ENCODE data around the gene KIT. TPM values are rescaled to one million over a fixed set of nuclear protein-coding genes. Genes with fewer than 3 reads are reported as not detected.

KIT gene
- total and polyA plus RNA-seq, 10 of the 15 experiments (the other 5 are each of a cell fraction or from before 2014, with no cell fraction given) = 0.01 to 0.03 TPM; not detected in 8

DNA sequence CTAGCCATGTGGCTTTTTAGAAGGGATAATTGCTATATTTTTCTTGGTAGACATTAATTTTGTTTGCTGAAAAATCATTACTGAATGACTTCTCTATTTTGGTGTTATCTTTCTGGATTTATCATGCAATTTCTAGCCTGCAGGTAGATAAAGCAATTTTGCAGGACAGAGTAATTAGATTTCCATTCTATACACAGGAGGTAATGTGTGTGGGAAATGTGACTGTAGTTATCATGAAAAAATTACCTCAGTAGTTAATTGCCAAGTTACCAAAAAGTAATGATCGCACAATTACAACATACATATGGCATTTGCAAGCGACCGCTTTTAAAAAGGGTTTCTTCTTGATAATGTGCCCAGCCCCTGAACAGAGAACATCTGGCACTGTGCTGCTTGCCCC is 66.1 kb downstream of the KIT start:
- ATAC-seq (no peak), DNase-seq (ENCODE audit: low read depth, low spot score) (no peak), FAIRE-seq (no peak)
- Histone ChIP-seq H4K20me1 (ENCODE audit: control insufficient read depth, insufficient read depth) (no peaks in the 10 kb centered on the region), H3K9me3 (replicated peaks; ENCODE audit: control insufficient read depth, insufficient read depth, low read length) (peaks cover 4% of the 10 kb centered on the region; the same call in 1 of the 3 replicates), H3K4me3 (no peak overlapping the region), H3K9ac (ENCODE audit: control insufficient read depth, insufficient read depth, low read length) (no peak overlapping the region), H3K79me2 (ENCODE audit: control insufficient read depth, insufficient read depth, low read length) (no peaks in the 10 kb centered on the region), H3K27me3 (replicated peaks in 1 of 2; ENCODE audit: control insufficient read depth in 2 of 2, insufficient read depth in 2 of 2, low read length in 1 of 2) (no peaks in the 10 kb centered on the region; a peak in 1 of 4 replicates), H3K4me2 (ENCODE audit: control insufficient read depth, insufficient read depth) (no peak overlapping the region), H2AFZ (ENCODE audit: control insufficient read depth, low read depth, low read length) (no peak overlapping the region), H3K4me1 (ENCODE audit: control insufficient read depth, insufficient read depth, low read length) (peaks cover 12% of the 10 kb centered on the region), H3K36me3 (ENCODE audit: control insufficient read depth in 2 of 2, insufficient read depth in 2 of 2, low read length in 1 of 2) (no peaks in the 10 kb centered on the region), H3K27ac (ENCODE audit: control insufficient read depth, insufficient read depth) (no peak overlapping the region)
- POLR2A ChIA-PET = no interaction called here
- RAD21 ChIA-PET (ENCODE audit: unreplicated experiment) = no interaction called here
- WGBS (ENCODE audit: insufficient coverage, insufficient replicate concordance, low lambda C conversion rate, missing lambda C conversion rate) = 100% methylated on average over 3 of the region's 3 CpGs
- SMC1A ChIA-PET (ENCODE audit: uncharacterized antibody, unreplicated experiment) = no interaction called here
- in situ Hi-C loops (cut with MboI) (no loop called here), intact Hi-C loops (cut with micrococcal nuclease; ENCODE audit: unreplicated experiment) (no loop called here)
- no TSS peak for BruUV-seq (replicated peaks)
- CTCF ChIA-PET = no interaction called here
- TF ChIP-seq JUND (IDR thresholded peaks at IDR 0.05; ENCODE audit: low read depth, low read length) (no peak), MEF2B (IDR thresholded peaks at IDR 0.05; ENCODE audit: partially characterized antibody, poor library complexity, severe bottlenecking) (no peak), HDAC2 (IDR thresholded peaks at IDR 0.05) (no peak), ZNF384 (IDR thresholded peaks at IDR 0.05; ENCODE audit: borderline replicate concordance, low read depth, low read length) (no peak), ATF7 (IDR thresholded peaks at IDR 0.05; ENCODE audit: low read depth) (no peak), NFIC (IDR thresholded peaks at IDR 0.05; ENCODE audit: low read depth, low read length) (no peak), CREM (IDR thresholded peaks at IDR 0.05; ENCODE audit: low read depth) (no peak), IKZF2 (IDR thresholded peaks at IDR 0.05) (no peak), CHD2 (IDR thresholded peaks at IDR 0.05; ENCODE audit: borderline replicate concordance, low read depth, low read length) (no peak), SIX5 (IDR thresholded peaks at IDR 0.05; ENCODE audit: low read depth, low read length, severe bottlenecking) (no peak), SMARCA5 (IDR thresholded peaks at IDR 0.05) (no peak), FOS (IDR thresholded peaks at IDR 0.05; ENCODE audit: borderline replicate concordance, extremely low read depth, insufficient read length) (no peak), RCOR1 (conservative IDR thresholded peaks at IDR 0.05; ENCODE audit: low read depth, low read length) (no peak)
- TF ChIP-seq, protein P1, sequence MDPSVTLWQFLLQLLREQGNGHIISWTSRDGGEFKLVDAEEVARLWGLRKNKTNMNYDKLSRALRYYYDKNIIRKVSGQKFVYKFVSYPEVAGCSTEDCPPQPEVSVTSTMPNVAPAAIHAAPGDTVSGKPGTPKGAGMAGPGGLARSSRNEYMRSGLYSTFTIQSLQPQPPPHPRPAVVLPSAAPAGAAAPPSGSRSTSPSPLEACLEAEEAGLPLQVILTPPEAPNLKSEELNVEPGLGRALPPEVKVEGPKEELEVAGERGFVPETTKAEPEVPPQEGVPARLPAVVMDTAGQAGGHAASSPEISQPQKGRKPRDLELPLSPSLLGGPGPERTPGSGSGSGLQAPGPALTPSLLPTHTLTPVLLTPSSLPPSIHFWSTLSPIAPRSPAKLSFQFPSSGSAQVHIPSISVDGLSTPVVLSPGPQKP (IDR thresholded peaks at IDR 0.05; ENCODE audit: low read depth, low read length) = no peak
- TF ChIP-seq, protein P2, sequence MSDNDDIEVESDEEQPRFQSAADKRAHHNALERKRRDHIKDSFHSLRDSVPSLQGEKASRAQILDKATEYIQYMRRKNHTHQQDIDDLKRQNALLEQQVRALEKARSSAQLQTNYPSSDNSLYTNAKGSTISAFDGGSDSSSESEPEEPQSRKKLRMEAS (IDR thresholded peaks at IDR 0.05; ENCODE audit: low read depth, low read length) = no peak
- TF ChIP-seq, protein P3, sequence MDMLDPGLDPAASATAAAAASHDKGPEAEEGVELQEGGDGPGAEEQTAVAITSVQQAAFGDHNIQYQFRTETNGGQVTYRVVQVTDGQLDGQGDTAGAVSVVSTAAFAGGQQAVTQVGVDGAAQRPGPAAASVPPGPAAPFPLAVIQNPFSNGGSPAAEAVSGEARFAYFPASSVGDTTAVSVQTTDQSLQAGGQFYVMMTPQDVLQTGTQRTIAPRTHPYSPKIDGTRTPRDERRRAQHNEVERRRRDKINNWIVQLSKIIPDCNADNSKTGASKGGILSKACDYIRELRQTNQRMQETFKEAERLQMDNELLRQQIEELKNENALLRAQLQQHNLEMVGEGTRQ (IDR thresholded peaks at IDR 0.05; ENCODE audit: borderline replicate concordance, low read depth, low read length) = no peak
- TF ChIP-seq, protein P4, sequence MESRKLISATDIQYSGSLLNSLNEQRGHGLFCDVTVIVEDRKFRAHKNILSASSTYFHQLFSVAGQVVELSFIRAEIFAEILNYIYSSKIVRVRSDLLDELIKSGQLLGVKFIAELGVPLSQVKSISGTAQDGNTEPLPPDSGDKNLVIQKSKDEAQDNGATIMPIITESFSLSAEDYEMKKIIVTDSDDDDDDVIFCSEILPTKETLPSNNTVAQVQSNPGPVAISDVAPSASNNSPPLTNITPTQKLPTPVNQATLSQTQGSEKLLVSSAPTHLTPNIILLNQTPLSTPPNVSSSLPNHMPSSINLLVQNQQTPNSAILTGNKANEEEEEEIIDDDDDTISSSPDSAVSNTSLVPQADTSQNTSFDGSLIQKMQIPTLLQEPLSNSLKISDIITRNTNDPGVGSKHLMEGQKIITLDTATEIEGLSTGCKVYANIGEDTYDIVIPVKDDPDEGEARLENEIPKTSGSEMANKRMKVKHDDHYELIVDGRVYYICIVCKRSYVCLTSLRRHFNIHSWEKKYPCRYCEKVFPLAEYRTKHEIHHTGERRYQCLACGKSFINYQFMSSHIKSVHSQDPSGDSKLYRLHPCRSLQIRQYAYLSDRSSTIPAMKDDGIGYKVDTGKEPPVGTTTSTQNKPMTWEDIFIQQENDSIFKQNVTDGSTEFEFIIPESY (IDR thresholded peaks at IDR 0.05) = no peak
- TF ChIP-seq, protein P5, sequence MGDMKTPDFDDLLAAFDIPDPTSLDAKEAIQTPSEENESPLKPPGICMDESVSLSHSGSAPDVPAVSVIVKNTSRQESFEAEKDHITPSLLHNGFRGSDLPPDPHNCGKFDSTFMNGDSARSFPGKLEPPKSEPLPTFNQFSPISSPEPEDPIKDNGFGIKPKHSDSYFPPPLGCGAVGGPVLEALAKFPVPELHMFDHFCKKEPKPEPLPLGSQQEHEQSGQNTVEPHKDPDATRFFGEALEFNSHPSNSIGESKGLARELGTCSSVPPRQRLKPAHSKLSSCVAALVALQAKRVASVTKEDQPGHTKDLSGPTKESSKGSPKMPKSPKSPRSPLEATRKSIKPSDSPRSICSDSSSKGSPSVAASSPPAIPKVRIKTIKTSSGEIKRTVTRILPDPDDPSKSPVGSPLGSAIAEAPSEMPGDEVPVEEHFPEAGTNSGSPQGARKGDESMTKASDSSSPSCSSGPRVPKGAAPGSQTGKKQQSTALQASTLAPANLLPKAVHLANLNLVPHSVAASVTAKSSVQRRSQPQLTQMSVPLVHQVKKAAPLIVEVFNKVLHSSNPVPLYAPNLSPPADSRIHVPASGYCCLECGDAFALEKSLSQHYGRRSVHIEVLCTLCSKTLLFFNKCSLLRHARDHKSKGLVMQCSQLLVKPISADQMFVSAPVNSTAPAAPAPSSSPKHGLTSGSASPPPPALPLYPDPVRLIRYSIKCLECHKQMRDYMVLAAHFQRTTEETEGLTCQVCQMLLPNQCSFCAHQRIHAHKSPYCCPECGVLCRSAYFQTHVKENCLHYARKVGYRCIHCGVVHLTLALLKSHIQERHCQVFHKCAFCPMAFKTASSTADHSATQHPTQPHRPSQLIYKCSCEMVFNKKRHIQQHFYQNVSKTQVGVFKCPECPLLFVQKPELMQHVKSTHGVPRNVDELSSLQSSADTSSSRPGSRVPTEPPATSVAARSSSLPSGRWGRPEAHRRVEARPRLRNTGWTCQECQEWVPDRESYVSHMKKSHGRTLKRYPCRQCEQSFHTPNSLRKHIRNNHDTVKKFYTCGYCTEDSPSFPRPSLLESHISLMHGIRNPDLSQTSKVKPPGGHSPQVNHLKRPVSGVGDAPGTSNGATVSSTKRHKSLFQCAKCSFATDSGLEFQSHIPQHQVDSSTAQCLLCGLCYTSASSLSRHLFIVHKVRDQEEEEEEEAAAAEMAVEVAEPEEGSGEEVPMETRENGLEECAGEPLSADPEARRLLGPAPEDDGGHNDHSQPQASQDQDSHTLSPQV (IDR thresholded peaks at IDR 0.05) = no peak

All from GM12878 (cell line).